GM21825 (cell line): ENCODE data around the gene SSC5D.

Experiments used
- ATAC-seq: cut with Tn5 transposase; IDR thresholded peaks from one replicate; pipeline ENCODE4 v1.9.1; 2021; ENCODE audit warnings: mild to moderate bottlenecking, moderate library complexity; ENCODE audit not compliant: unreplicated experiment

Gene SSC5D

DNA sequence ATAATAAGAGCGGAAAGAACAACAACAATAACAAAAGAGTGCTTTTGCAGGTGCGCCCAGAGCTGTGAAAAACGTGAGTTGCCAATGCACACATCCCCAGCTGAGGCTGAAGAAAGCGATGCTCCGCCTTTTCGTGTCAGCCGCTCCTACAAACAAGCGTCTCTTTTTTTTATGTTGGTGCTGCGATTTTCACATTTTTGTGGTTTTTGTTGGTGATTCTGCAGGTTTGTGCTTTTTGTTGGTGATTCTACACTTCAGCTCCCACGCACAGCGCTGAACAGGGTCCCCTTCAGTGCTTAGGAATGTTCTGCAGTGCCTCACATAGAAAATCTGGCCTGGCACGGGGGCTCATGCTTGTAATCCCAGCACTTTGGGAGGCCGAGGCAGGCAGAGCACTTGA, 64.4 kb downstream of the SSC5D start:
- ATAC-seq, result no peak

DNA sequence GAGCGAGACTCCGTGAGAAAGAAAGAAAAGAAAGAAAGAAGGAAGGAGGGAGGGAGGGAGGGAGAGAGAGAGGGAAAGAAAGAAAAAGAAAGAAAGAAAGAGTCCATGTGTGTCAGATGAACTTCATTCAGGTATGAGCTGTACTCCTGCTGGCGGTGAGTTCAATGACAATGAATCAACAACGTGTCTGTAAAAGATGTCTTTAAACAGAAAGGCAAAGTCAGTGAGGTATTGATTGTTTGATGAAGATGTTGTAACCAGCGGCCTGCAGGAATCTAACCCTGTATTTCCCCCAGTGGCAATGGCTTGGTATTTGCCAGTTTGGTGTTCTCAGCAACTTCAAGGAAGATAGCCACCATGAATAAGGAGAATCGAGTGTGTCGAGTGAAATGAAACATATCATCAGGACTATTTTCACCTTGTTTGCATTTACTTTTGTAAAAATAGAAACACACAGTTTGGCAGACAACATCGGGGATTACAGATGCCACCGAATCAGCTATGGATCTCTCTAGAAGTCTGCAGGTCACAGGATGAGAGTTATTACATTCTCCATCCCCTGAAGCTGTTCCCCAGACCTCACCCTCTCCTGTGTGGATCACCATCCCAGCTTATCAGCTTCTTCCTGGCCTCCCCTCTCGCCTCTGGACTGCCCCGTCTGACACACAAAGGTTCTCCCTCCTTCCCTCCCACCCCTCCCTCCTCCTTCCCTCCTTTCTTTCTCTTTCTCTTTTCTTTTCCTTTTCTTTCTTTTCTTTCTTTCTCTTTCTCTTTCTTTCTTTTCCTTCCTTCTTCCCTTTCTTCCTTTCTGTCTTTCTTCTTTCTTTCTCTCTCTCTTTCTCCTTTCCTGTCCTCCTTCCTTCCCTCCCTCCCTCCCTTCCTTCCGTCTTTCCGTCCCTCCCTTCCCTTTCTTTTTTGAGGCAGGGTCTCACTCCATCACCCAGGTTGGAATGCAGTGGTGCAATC, 65.3 kb downstream of the SSC5D start:
- ATAC-seq, result no peak

DNA sequence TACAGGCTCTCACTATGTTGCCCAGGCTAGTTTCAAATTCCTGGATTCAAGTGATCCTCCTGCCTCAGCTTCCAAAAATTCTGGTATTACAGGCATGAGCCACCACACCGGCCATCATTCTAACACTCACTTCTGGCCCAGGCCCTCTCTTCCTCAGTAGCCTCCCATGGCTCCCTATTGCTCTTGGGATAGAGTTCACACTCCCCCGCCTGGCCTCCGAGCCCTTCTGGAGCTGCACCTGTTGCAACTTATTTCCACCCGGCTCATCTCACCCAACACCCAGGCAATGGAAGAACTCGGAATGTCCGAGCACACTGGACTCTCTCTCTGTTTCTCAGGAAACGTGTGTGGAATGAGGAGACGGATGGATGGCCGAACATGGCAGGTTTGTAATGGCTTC, 66.1 kb downstream of the SSC5D start:
- no peak for ATAC-seq

DNA sequence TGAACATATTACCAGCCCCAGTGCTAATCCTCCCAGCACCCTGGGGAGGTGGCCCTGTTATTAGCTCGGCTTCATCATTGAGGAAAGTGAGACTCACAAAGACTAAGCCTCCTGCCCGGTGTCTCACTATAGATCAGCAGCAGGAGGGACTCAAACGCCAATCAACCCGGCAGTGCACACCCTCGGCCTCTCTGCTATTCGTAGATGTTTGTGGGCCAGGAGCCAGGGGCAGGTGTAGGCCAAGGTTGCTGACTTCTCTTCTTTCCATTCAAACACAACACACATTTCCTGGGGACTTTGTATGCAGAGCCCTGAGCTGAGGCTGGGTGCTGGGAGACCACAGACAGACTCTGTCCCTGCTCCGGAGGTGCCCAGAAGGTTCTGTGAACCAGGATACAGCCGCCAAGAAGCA, 66.5 kb downstream of the SSC5D start:
- ATAC-seq, result no peak

DNA sequence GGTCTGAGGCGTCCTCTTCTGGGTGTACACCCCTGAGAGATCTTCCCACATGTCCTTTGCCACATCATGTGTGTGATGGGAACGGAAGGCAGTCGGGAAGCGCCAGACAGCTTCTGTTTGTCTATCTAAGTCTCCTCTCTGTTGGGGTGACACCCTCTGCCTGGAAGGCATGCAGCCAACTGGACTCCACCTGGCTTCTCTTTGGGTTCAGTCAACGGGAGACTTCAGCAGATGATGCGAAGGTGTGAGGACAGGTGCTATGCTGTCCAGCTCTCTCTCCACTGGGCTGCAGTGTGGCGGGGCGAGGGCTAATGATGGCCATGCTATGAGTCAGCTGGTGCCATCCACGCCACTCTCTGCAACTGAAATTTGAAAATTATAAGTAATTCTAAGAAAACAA, 71.4 kb downstream of the SSC5D start:
- ATAC-seq, result no peak

- no peak for ATAC-seq
Measured at GRCh38 chr19:55563261-55563690, 75.0 kb downstream of the SSC5D start.

GRCh38 chr19:55566823-55567222, 78.6 kb downstream of the SSC5D start:
- ATAC-seq, result no peak

DNA sequence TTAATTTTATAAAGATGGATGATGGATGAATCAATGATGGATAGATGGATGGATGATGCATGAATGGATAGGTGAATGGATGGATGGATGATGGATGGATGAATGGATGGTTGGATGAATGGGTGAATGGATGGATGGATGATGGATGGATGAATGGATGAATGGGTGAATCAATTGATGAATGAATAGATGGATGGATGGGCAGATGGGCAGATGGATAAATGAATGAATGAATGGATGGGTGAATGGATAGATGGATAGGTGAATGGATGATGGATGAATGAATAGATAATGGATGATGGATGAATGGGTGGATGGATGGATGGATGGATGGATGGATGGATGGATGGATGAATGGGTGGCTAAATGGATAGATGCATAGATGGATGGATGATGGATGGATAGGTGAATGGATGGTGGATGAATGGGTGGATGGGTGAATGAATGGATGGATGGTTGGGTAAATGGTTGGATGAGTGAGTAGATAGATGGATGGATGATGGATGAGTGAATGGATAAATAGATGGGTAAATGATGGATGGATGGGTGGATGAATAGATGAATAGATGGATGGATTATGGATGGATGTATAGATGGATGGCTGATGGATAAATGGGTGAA, 79.6 kb downstream of the SSC5D start:
- ATAC-seq, result no peak
